Measurements from ENCODE around the gene MAP2K6.

MAP2K6 gene

GRCh38 chr17:69528035-69528434, 113.5 kb downstream of the MAP2K6 start:
- H3K4me3 ChIP-seq (ENCODE audit: low read depth, low read length), result no peak overlapping the region

DNA sequence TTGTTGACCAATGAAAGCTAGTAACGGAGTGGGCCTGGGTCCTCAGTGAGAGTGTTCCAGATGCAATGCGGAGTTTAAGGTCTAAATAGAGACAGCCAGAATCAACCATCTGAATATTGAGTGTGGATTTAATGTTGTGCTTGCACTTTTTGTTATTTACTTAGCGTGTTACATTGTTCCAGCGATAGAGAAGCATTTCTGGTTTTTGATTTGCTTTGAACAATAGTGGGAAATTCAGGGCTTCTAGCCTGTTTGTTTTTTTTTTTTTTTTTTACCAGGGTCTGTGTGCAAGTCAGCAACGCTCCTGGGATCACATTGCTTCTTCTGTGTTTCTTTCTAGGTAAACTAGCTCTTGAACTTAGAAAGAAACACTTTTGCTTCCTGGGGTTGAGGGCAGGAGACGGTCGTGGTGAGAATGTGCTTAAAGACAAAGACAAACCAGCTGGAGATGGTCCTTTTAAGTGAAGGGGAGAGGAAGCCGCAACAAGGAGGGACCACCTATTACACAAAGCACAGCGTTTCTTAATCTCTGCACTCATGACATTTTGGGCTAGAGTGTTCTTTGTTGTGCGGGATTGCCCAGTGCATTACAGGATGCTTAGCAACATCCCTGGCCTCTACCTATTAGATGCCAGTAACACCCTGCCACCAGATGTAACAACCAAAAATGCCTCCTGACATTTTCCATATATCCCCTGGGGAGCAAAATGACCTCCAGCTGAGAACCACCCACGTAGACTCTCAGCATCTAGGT, 119.2 kb downstream of the MAP2K6 start:
- H3K4me3 ChIP-seq (ENCODE audit: low read depth, low read length), result no peak overlapping the region

DNA sequence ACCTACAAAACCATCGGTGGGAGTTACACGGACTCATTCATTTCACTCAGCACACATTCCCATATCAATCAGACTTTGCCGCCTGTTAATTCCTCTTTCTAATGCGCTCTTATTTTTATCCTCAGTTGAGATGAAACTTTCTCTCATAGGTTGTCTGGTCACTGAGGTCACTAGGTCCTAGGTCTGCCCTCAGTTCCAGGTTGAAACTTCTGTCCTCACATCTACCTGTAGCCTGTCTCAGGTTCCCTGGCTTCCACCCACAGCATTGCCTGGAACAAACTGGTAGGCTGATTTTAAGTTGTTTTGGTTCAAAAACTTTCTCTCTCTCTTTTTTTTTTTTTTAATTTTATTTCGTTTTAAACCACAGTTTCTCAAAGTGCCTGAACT, 119.7 kb downstream of the MAP2K6 start:
- H3K4me3 ChIP-seq (ENCODE audit: low read depth, low read length), result no peak overlapping the region

DNA sequence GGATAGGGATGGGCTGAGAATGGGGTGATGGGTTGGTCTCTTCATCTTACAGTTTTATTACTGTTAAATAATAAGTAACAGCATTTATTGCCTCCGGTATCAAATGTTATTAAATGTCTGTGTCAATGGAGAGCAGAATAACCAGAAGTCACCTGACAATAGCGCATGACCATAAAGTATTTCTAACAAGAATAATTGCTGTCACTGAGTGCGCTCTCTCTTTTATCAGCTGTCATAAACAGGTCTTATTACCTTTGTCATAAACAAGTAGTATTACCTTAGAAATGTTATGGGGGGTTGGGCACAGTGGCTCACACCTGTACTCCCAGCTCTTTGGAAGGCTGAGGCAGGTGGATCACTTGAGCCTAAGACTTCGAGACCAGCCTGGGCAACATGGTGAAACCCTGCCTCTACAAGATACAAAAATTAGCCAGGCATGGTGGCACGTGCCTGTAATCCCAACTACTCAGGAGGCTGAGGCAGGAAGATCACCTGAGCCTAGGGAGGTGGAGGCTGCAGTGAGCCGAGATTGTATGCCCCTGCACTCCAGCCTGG, 120.6 kb downstream of the MAP2K6 start:
- H3K4me3 ChIP-seq (ENCODE audit: low read depth, low read length), result no peak overlapping the region

DNA sequence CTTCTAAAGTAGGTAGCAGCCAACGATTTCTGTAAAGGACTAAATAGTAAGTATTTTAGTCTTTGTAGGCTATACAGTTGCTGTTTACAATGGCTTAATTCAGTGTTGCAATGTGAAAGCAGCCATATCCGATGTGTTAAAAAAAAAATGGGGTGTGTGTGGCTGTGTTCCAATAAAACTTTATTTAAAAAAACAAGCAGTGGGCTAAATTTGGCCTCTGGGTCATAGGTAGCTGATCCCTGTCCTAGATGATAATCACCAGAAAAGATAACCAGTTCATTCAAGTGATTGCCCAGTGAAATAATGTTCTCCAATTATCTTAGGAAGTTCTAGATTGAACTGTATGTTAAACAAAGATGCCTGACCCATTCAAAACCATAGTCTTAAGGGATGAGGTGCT, 124.3 kb downstream of the MAP2K6 start:
- H3K4me3 ChIP-seq (ENCODE audit: low read depth, low read length), result no peak overlapping the region

DNA sequence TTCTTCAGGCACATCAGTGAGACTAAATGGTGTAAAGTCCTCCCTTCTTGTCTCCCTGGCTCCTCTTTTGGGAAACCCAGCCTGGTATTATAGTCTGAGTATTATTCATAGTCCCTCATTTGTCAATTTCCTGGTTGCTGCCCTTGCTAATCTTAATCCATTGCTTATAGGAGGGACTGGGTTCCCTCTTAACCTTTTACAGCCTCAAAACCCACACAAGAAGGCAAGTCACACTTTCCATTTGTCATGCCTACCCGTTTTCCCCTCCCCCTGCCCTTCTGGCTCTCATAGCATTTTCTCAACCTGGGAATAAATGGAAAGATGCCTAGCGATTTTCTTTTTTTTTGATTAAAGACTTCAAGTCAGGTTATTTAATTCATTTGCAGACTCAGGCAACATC, 124.8 kb downstream of the MAP2K6 start:
- H3K4me3 ChIP-seq (ENCODE audit: low read depth, low read length), result no peak overlapping the region

DNA sequence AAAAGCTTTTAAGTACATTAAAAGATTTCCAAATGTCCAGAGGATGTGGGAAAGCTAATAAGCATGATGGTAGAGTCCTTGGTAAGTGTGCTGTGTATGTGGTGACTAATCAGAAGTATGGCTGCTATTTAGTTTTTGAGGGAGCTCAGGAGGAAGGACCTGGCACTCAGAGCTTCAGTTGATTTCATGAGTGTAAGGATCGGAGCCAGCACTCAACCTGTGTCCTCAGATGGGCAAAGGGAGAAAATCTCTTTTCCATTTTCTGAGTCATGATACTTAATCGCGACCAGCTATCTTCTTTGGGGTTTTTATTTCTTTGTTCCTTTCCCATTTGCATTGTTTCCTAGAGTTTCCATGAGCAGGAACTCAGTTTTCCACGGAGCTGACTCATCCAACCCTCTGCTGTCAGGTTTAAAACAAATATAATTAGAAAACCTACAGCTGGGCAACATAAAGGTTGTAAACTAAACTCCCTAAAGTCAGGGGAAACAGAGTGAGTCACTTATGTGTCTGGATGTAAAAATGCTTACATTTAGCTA, 125.4 kb downstream of the MAP2K6 start:
- no peak overlapping the region for H3K4me3 ChIP-seq (ENCODE audit: low read depth, low read length)

DNA sequence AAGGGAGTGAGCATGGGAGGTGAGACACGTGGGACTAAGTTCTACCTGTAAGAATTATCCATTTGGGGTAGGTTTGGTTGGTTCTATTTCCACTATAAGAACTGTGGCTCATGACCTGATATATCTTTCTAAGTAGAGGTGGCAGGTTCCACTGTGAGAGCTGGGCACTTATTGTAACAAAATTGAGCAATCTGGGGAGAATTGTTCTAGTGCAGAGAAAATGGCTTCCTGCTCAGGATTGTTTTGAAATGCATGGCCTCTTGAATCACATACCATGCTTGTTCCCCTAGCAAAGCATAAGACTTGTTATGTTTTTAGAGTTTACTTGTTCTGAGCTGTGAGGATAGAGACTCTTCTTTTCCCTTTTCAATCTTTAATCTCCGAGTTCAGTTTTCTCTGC, 125.9 kb downstream of the MAP2K6 start:
- no peak overlapping the region for H3K4me3 ChIP-seq (ENCODE audit: low read depth, low read length)

DNA sequence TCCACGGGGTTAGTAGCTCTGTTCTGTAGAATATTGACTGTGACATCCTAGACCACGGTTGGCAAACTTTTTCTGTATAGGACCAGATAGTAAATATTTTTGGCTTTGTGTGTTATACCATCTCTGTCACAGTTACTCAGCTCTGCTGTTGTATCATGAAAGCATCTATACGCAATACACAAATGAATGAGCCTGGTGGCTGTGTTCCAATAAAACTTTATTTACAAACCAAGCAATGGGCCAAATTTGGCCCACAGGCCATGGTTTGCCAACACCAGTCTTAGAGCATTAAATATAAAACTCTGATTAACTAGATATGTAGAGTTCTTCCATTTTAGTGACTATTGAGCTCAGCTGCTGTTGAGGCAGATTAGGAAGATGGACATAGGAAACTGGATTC, 132.7 kb downstream of the MAP2K6 start:
- no peak overlapping the region for H3K4me3 ChIP-seq (ENCODE audit: low read depth, low read length)

- no peak overlapping the region for H3K4me3 ChIP-seq (ENCODE audit: low read depth, low read length)
These were observed 133.4 kb downstream of the MAP2K6 start for GRCh38 chr17:69547947-69548346.

DNA sequence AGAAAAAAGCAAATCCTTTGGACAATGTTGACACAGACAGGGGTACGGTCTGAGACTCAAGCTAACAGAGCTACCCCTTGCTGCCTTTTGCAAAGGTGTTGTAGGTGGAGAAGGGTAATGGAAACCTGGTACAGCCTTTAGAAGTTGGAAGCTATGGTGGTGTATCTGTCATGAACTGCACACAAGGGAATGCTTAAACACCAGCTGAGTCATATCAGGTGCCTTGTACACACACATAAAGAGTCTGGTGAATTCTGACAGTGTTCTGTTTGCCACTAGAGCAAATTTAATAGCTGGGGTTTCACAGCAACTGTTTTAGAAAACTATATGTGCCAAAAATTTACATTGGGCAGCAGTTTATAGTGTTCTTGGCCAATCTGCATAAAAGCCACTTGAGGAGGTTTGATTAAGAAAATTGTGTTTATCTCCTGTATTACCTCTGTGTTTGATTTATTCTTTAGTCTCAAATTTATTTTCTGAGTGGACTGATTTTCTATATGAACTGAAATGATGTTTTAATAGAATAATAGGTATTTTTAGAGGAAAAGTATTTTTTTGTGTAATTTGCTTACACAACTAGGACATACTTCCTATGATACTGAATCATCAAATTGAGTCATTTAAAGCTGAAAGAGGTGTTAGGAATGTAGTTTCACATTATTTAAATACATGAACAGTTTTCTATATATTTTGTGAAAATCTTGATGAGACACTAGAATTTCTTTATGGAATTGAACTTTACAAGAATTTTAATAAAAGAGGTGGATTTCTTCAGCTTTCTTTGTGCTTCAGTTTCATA, 136.9 kb downstream of the MAP2K6 start:
- H3K4me3 ChIP-seq (ENCODE audit: low read depth, low read length), result no peak overlapping the region

DNA sequence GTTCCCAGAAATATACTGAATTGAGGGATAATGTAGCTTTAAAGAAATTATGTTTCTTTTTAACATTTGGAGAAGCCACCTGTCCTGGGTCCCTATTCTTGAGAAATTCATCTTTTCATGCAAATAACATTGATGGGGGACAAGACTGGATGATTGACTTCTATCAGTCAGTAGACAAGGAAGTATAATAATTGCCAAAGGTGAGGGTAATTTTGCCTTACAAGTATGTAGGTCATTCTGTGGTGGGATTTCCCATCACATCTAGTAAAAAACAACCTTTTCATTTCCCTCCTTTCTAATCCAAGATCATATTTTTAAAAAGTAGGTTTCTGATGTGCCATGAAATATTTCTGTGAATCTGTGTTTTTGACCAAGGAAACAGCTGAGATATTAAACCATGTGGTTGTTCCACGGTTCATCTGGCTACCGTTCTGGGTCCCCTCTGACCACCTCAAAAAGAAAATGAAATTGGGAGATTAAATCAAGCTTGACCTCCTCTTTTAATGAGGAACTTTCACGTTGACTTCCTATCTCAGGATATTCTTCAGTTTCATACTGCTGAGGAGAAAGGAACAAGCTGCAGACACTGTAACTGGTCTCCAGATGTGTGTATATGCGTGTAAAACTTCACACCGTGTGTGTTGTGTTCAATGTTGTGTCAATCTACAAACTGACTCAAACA, 138.6 kb downstream of the MAP2K6 start:
- H3K4me3 ChIP-seq (ENCODE audit: low read depth, low read length), result no peak overlapping the region

DNA sequence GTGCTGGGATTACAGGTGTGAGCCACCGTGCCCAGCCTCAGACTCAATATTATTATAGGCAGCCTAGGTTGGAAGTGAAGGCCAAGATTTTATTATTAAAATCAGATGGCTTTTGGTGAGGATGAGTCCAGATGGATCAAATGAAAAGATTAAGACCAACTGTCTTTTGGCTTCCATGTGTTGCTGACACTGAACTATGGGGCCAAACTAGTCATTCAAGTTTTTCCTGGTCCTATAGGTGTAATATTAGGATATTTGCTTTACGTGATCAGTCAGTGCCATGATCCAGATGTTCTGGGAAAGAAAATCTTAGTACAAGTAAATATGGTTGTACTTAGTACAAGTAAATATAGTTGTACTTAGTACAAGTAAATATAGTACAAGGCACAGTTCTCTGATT, 140.6 kb downstream of the MAP2K6 start:
- no peak overlapping the region for H3K4me3 ChIP-seq (ENCODE audit: low read depth, low read length)

- no peak overlapping the region for H3K4me3 ChIP-seq (ENCODE audit: low read depth, low read length)
These were observed 142.8 kb downstream of the MAP2K6 start for GRCh38 chr17:69557339-69557738.

- H3K4me3 ChIP-seq (ENCODE audit: low read depth, low read length), result no peak overlapping the region
These were observed 144.3 kb downstream of the MAP2K6 start for GRCh38 chr17:69558796-69559195.

- no peak overlapping the region for H3K4me3 ChIP-seq (ENCODE audit: low read depth, low read length)
These were observed 146.5 kb downstream of the MAP2K6 start for GRCh38 chr17:69560987-69561441.

DNA sequence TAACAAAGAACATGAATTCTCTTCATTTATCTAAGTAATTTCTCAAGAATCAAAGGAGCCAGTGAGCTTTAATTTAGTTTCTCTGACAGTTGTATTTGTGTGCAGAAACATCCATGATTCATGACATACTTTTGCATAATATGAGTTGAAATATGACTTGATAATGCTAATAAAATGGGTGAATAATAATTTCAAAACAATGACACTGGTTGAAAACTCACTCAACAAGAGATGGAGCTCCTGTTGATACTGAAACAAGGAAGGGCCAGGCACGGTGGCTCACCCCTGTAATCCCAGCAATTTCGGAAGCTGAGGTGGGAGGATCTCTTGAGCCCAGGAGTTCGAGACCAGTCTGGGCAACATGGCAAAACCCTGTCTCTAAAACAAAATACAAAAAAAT, 147.0 kb downstream of the MAP2K6 start:
- H3K4me3 ChIP-seq (ENCODE audit: low read depth, low read length), result no peak overlapping the region

DNA sequence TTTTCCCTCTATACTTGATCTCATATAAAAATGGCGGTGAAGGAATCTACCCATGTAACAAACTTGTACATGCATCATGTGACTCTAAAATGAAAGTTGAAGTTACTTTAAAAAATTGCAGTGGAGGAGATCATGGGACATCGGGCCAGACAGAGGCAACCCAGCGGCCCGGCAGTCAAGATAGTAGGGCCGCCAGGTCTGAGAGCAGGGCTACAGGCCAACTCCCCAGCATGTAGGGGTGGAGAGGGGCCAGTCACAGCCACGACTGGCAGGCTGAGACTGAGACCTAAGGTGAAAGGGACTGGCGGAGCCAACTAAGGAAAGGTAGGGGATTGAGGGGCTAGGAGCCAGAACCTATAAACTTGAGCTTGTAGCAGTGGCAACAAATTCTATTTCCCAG, 150.9 kb downstream of the MAP2K6 start:
- no peak overlapping the region for H3K4me3 ChIP-seq (ENCODE audit: low read depth, low read length)

GRCh38 chr17:69567130-69567529, 152.6 kb downstream of the MAP2K6 start:
- no peak overlapping the region for H3K4me3 ChIP-seq (ENCODE audit: low read depth, low read length)

- H3K4me3 ChIP-seq (ENCODE audit: low read depth, low read length), result no peak overlapping the region
These were observed 158.2 kb downstream of the MAP2K6 start for GRCh38 chr17:69572747-69573146.

DNA sequence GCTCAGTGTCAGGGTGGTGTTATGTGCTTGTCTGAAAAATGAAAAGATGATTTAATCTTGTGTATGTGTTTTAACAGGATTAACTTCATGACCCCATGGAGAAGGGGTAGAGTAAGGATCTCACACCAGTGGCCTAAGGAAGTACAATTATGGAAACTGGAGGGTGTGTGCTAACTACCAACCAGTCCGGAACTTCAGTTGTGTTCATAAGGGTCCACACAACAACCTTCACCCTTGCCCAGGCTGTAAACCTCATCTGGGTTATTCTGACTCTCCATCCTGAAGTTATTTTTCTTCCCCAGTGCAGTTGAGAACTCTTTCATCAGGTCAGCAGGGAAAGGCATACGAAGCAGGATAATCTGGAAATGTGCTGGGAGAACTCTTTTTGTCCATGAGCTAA, 158.9 kb downstream of the MAP2K6 start:
- H3K4me3 ChIP-seq (ENCODE audit: low read depth, low read length), result no peak overlapping the region

Data from iPS-11a (cell line).